Kidney (tissue), 14 donors: Measurements from ENCODE around the gene SMIM31. TPM values are rescaled to one million over a fixed set of nuclear protein-coding genes. Genes with fewer than 3 reads are reported as not detected.

Experiments
- DNase-seq, 5 donors: peaks; one replicate each; pipeline ENCODE4 v3.0.0-alpha.2; 2013 to 2020
- FAIRE-seq: peaks from 2 replicates; lab custom pipeline; 2012; peaks lifted over from hg19 to GRCh38; lab: Jason Lieb, UNC
- H3K27ac ChIP-seq, 2 donors: one replicate each; pipeline ENCODE4 v1.7.0; 2013; ENCODE audit warnings: low read depth in 2 of 2, low read length in 2 of 2, inconsistent platforms in 1 of 2
- H3K27me3 ChIP-seq: one replicate; pipeline ENCODE4 v1.7.1; 2013; ENCODE audit warnings: low read length, inconsistent platforms; ENCODE audit not compliant: control insufficient read depth, insufficient read depth
- H3K36me3 ChIP-seq, 3 donors: one replicate each; pipeline versions ENCODE4 v1.7.0 to v1.7.1; 2013; ENCODE audit warnings: low read length in 3 of 3, control low read depth in 1 of 3, inconsistent platforms in 1 of 3; ENCODE audit not compliant: insufficient read depth in 3 of 3, control insufficient read depth in 2 of 3
- H3K4me1 ChIP-seq, 3 donors: one replicate each; pipeline versions ENCODE4 v1.7.0 to v1.7.1; 2013; ENCODE audit warnings: low read length in 3 of 3, inconsistent platforms in 1 of 3, low read depth in 1 of 3; ENCODE audit not compliant: control insufficient read depth in 2 of 3, insufficient read depth in 2 of 3
- H3K4me3 ChIP-seq, 3 donors: one replicate each; pipeline versions ENCODE4 v1.7.0 to v1.8.1; 2013; ENCODE audit warnings: low read length in 3 of 3, control low read depth in 1 of 3, inconsistent platforms in 1 of 3
- H3K9ac ChIP-seq, 3 donors: one replicate each; pipeline versions ENCODE4 v1.7.0 to v1.7.1; 2013; ENCODE audit warnings: low read length in 3 of 3, control low read depth in 1 of 3, inconsistent platforms in 1 of 3
- H3K9me3 ChIP-seq, 3 donors: one replicate each; pipeline versions ENCODE4 v1.7.0 to v1.7.1; 2013; ENCODE audit warnings: low read length in 3 of 3, control low read depth in 1 of 3, inconsistent platforms in 1 of 3; ENCODE audit not compliant: control insufficient read depth in 2 of 3, insufficient read depth in 1 of 3
- CTCF ChIP-seq: IDR thresholded peaks from 3 replicates; pipeline ENCODE4 v1.5.1; 2012; ENCODE audit warnings: mild to moderate bottlenecking, moderate library complexity, borderline replicate concordance; ENCODE audit not compliant: insufficient read depth; ENCODE audit errors: extremely low read depth
- intact Hi-C: fragments of 100-400 bp; cut with DNase I; formaldehyde crosslinking; loops from one replicate; pipeline ENCODE4 v1.11.1; 2022
- polyA plus RNA-seq: library from polyadenylated mRNA; stranded (reverse); fragments of 350-450 nt; fragmentation: Illumina TruSeq; extraction: RNeasy Lipid Tissue Mini Kit (QIAGEN cat#74804); gene quantifications from one replicate; pipeline ENCODE4 v1.2.3, GENCODE V29; 2014; ENCODE audit warnings: low read depth, low replicate concordance; ENCODE audit not compliant: insufficient read depth
- total RNA-seq: library from RNA; stranded (reverse); fragmentation: NEBNext Ultra II Directional; extraction: Animal tissue kit (Norgen Biotek cat#: 25700); gene quantifications from one replicate; pipeline ENCODE4 v1.2.1, GENCODE V29; 2021
- donor health status: control.
- donor health status: control.
- donor health status: control.
- donor health status: control.
- donor health status: control.
- donor health status: DM: yes; HTN: yes; CAD: no.
- donor health status: Normal renal cell carcinoma (clear cell type).

The SMIM31 gene
- total and polyA plus RNA-seq, 2 donors from 2014 or later = not detected

- Histone ChIP-seq H3K27me3 (no peaks in the 10 kb centered on the region), H3K4me3 (no peak overlapping the region), H3K36me3 (no peaks in the 10 kb centered on the region), H3K4me1 (no peaks in the 10 kb centered on the region), H3K9me3 (no peaks in the 10 kb centered on the region), H3K27ac (no peak overlapping the region), H3K9ac (no peak overlapping the region)
- intact Hi-C loops = no loop called here
- TF ChIP-seq CTCF = peak; percentile 69
- FAIRE-seq (peak; percentile 55), DNase-seq (peak in 4 of 5 donors; percentile 53 to 72 (median 53))
Measured at GRCh38 chr4:164731827-164732474, 22.0 kb upstream of the SMIM31 start.

GRCh38 chr4:164734484-164734883 lies 19.4 kb upstream of the SMIM31 start:
- Histone ChIP-seq H3K9ac (no peak overlapping the region), H3K27ac (no peak overlapping the region), H3K27me3 (no peaks in the 10 kb centered on the region), H3K4me1 (no peaks in the 10 kb centered on the region), H3K36me3 (no peaks in the 10 kb centered on the region), H3K9me3 (no peaks in the 10 kb centered on the region), H3K4me3 (no peak overlapping the region)
- FAIRE-seq (no peak), DNase-seq (no peak)
- TF ChIP-seq CTCF = no peak
- intact Hi-C loops = no loop called here

GRCh38 chr4:164748375-164748774 lies 5.6 kb upstream of the SMIM31 start:
- H3K9me3 ChIP-seq = no peaks in the 10 kb centered on the region
- intact Hi-C loops = no loop called here
- no peaks in the 10 kb centered on the region for H3K4me1 ChIP-seq
- peak; percentile 70 for FAIRE-seq
- no peaks in the 10 kb centered on the region for H3K36me3 ChIP-seq
- TF ChIP-seq CTCF = peak; percentile 35
- no peak overlapping the region for H3K27ac ChIP-seq
- peak in 2 of 5 donors; percentile 32 to 41 for DNase-seq
- no peak overlapping the region for H3K4me3 ChIP-seq
- H3K27me3 ChIP-seq = no peaks in the 10 kb centered on the region
- no peak overlapping the region for H3K9ac ChIP-seq
